ENCODE results near the gene ADGRF3. TPM values are rescaled to one million over a fixed set of nuclear protein-coding genes. Genes with fewer than 3 reads are reported as not detected.
"Not testable (repeated sequence)": the region's sequence is repeated elsewhere in the genome, so short reads cannot be mapped to it uniquely, and the experiment has no call there.

Gene ADGRF3
- total RNA-seq, 1 experiment from 2014 or later, result not detected

DNA sequence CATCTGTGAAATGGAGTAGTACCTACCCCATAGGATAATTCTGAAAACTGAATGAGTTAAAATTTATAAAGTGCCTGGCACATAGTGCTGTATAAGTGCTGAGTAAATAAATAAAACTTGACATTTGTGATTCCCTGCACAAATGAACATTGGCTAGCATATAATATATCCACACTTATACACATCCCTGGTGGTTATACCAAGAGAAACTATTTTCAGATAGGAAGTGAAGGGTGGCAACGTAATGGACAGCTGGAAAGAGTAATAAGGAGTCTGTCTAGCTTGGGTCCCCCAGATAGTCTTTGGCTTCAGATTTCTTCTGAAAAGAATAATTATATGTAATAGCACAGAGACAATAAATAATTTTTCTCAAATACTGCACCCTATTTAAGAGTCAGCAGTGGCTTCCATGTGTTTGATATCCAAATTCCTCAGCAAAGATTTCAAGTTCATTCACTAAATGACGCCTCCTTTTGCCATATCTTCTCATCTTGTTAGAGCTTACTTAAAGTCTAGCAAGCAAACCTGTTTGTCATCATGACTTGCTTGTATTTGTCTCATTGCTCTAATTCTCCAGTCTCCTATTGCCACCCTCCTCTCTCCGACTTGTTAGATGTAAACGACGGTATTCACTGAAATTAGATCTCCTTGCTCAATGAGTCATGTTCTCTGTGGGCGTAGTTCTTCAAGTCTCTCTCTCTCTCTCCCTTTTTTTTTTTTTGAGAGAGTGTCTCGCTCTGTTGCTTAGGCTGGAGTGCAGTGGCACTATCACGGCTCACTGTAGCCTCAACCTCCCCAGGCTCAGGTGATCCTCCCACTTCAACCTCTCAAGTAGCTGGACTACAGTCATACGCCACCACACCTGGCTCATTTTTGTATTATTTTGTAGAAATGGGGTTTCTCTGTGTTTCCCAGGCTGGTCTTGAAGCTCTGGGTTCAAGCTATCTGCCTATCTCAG is 8.7 kb upstream of the ADGRF3 start (continued):
- TF ChIP-seq, protein P1, sequence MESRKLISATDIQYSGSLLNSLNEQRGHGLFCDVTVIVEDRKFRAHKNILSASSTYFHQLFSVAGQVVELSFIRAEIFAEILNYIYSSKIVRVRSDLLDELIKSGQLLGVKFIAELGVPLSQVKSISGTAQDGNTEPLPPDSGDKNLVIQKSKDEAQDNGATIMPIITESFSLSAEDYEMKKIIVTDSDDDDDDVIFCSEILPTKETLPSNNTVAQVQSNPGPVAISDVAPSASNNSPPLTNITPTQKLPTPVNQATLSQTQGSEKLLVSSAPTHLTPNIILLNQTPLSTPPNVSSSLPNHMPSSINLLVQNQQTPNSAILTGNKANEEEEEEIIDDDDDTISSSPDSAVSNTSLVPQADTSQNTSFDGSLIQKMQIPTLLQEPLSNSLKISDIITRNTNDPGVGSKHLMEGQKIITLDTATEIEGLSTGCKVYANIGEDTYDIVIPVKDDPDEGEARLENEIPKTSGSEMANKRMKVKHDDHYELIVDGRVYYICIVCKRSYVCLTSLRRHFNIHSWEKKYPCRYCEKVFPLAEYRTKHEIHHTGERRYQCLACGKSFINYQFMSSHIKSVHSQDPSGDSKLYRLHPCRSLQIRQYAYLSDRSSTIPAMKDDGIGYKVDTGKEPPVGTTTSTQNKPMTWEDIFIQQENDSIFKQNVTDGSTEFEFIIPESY (IDR thresholded peaks at IDR 0.05; ENCODE audit: extremely low read depth, insufficient replicate concordance, low read length), result peak; percentile 69
- TF ChIP-seq POLR2AphosphoS5 (IDR thresholded peaks at IDR 0.05; ENCODE audit: low read depth, low read length) (peak; percentile 66; the same call in 1 of the 2 replicates), TCF7L2 (IDR thresholded peaks at IDR 0.05; ENCODE audit: borderline replicate concordance, extremely low read depth, insufficient read depth, insufficient read length) (peak; percentile 92)

GRCh38 chr2:26354469-26354868 is 7.9 kb upstream of the ADGRF3 start:
- H3K36me3 ChIP-seq (ENCODE audit: control insufficient read depth in 1 of 2, insufficient read depth in 2 of 2, low read length in 2 of 2); H4K20me1 ChIP-seq (ENCODE audit: insufficient read depth); H3K9me3 ChIP-seq (ENCODE audit: control insufficient read depth in 1 of 2, insufficient read depth in 1 of 2, low read depth in 1 of 2, low read length in 2 of 2); ATAC-seq; DNase-seq (ENCODE audit: low read depth, low spot score); CTCF ChIA-PET; BruUV-seq (replicated peaks); H2AFZ ChIP-seq (ENCODE audit: low read depth, low read length, poor library complexity, severe bottlenecking); RAD21 ChIA-PET (ENCODE audit: low non-redundant PET in 1 of 2, low total read pairs in 2 of 2, uncharacterized antibody in 2 of 2, unreplicated experiment in 2 of 2); H3K27me3 ChIP-seq (ENCODE audit: insufficient read depth, low read length); intact Hi-C loops (cut with micrococcal nuclease); H3K9me2 ChIP-seq (ENCODE audit: insufficient read depth): not testable (repeated sequence)
- Histone ChIP-seq H3K4me1 (ENCODE audit: control insufficient read depth in 1 of 2, insufficient read depth in 2 of 2, low read length in 2 of 2) (peaks cover 31 to 65% of the 10 kb centered on the region in 2 experiments), H3K9ac (ENCODE audit: low read length) (peak overlapping the region; percentile 54), H3K79me2 (ENCODE audit: insufficient read depth, low read length) (peaks cover 100% of the 10 kb centered on the region), H3K27ac (ENCODE audit: low read depth, low read length) (peak overlapping the region; percentile 33; the same call in 1 of the 2 replicates), H3K4me2 (ENCODE audit: low read length) (peak overlapping the region; percentile 71), H3K4me3 (replicated peaks in 1 of 2; ENCODE audit: low read depth in 1 of 2, low read length in 2 of 2) (peak overlapping the region in 1 of 2 experiments; percentile 41; a peak in 1 of 4 replicates)
- POLR2A ChIA-PET, result interaction anchor here (4.1 kb wide), 1 partner anchor 9 kb away, joined by 30 read pairs; the partner anchor contains the start of genes ADGRF3 and SELENOI
